ENCODE data around the gene UMODL1. TPM values are rescaled to one million over a fixed set of nuclear protein-coding genes. Genes with fewer than 3 reads are reported as not detected.

Gene UMODL1
- total and polyA plus RNA-seq, 10 of the 15 experiments (the other 5 are each of a cell fraction or from before 2014, with no cell fraction given) = 0.01 to 0.11 (median 0.03) TPM; not detected in 5

DNA sequence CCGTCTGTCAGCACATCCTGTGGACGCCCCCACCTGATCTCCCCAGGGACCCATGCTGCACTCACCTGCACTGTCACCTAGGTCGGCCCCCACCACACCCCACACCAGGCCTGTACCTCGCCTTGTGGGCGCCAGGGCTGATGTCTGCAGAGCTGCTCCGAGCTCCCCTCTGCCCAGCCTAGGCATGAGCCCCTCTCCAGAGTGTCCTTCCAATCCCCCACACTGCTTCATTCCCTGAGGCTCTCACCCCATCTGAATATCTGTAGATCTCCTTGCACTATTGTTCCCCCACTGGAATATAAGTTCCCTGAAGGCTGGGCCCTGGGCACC lies 12.2 kb downstream of the UMODL1 start:
- no peak overlapping the region for H3K9ac ChIP-seq (ENCODE audit: control insufficient read depth, insufficient read depth, low read length)
- ChIA-PET POLR2A (no interaction called here), SMC1A (ENCODE audit: uncharacterized antibody, unreplicated experiment) (interaction anchor here (0.9 to 1.6 kb wide), 2 partner anchors 14 to 172 kb away, joined by 3 to 4 read pairs; no protein-coding TSS in a partner anchor), RAD21 (ENCODE audit: unreplicated experiment) (no interaction called here), CTCF (no interaction called here)
- H4K20me1 ChIP-seq (ENCODE audit: control insufficient read depth, insufficient read depth) = no peaks in the 10 kb centered on the region
- no peak overlapping the region for H2AFZ ChIP-seq (ENCODE audit: control insufficient read depth, low read depth, low read length)
- H3K9me3 ChIP-seq (replicated peaks; ENCODE audit: control insufficient read depth, insufficient read depth, low read length) = no peaks in the 10 kb centered on the region
- WGBS (ENCODE audit: insufficient coverage, insufficient replicate concordance, low lambda C conversion rate, missing lambda C conversion rate) = 29% methylated on average over 6 of the region's 6 CpGs
- no peak overlapping the region for H3K4me2 ChIP-seq (ENCODE audit: control insufficient read depth, insufficient read depth)
- no peaks in the 10 kb centered on the region for H3K79me2 ChIP-seq (ENCODE audit: control insufficient read depth, insufficient read depth, low read length)
- no TSS peak for BruUV-seq (replicated peaks)
- in situ Hi-C loops (cut with MboI) = no loop called here
- peaks cover 19% of the 10 kb centered on the region for H3K4me1 ChIP-seq (ENCODE audit: control insufficient read depth, insufficient read depth, low read length)
- intact Hi-C loops (cut with micrococcal nuclease; ENCODE audit: unreplicated experiment) = no loop called here
- ATAC-seq (no peak), FAIRE-seq (no peak), DNase-seq (ENCODE audit: low read depth, low spot score) (no peak)
- no peak for TF ChIP-seq ZZZ3 (IDR thresholded peaks at IDR 0.05; ENCODE audit: control insufficient read depth, insufficient read length, low read depth)
- no peak for TF ChIP-seq PAX8 (IDR thresholded peaks at IDR 0.05)
- TF ChIP-seq SREBF1 (IDR thresholded peaks at IDR 0.05; ENCODE audit: low read length) = no peak
- no peak for TF ChIP-seq SIX5 (IDR thresholded peaks at IDR 0.05; ENCODE audit: low read depth, low read length, severe bottlenecking)
- TF ChIP-seq SMAD5 (IDR thresholded peaks at IDR 0.05; ENCODE audit: low read depth) = no peak
- TF ChIP-seq MXI1 (IDR thresholded peaks at IDR 0.05; ENCODE audit: low read depth, low read length) = no peak
- TF ChIP-seq EP300 (IDR thresholded peaks at IDR 0.05; ENCODE audit: borderline replicate concordance in 1 of 2, control insufficient read depth in 1 of 2, low read depth in 2 of 2, low read length in 2 of 2) = no peak
- no peak for TF ChIP-seq BHLHE40 (IDR thresholded peaks at IDR 0.05; ENCODE audit: borderline replicate concordance in 1 of 2, low read depth in 2 of 2, low read length in 1 of 2)
- H3K36me3 ChIP-seq (ENCODE audit: control insufficient read depth in 2 of 2, insufficient read depth in 2 of 2, low read length in 1 of 2) = no peaks in the 10 kb centered on the region
- no peak overlapping the region for H3K27ac ChIP-seq (ENCODE audit: control insufficient read depth, insufficient read depth)
- H3K4me3 ChIP-seq = no peak overlapping the region
- H3K27me3 ChIP-seq (replicated peaks in 1 of 2; ENCODE audit: control insufficient read depth in 2 of 2, insufficient read depth in 2 of 2, low read length in 1 of 2) = no peaks in the 10 kb centered on the region

GRCh38 chr21:42084079-42084478 lies 13.0 kb downstream of the UMODL1 start:
- H3K27me3 ChIP-seq (replicated peaks in 1 of 2; ENCODE audit: control insufficient read depth in 2 of 2, insufficient read depth in 2 of 2, low read length in 1 of 2) = no peaks in the 10 kb centered on the region
- no peaks in the 10 kb centered on the region for H3K9me3 ChIP-seq (replicated peaks; ENCODE audit: control insufficient read depth, insufficient read depth, low read length)
- TF ChIP-seq, protein P1, sequence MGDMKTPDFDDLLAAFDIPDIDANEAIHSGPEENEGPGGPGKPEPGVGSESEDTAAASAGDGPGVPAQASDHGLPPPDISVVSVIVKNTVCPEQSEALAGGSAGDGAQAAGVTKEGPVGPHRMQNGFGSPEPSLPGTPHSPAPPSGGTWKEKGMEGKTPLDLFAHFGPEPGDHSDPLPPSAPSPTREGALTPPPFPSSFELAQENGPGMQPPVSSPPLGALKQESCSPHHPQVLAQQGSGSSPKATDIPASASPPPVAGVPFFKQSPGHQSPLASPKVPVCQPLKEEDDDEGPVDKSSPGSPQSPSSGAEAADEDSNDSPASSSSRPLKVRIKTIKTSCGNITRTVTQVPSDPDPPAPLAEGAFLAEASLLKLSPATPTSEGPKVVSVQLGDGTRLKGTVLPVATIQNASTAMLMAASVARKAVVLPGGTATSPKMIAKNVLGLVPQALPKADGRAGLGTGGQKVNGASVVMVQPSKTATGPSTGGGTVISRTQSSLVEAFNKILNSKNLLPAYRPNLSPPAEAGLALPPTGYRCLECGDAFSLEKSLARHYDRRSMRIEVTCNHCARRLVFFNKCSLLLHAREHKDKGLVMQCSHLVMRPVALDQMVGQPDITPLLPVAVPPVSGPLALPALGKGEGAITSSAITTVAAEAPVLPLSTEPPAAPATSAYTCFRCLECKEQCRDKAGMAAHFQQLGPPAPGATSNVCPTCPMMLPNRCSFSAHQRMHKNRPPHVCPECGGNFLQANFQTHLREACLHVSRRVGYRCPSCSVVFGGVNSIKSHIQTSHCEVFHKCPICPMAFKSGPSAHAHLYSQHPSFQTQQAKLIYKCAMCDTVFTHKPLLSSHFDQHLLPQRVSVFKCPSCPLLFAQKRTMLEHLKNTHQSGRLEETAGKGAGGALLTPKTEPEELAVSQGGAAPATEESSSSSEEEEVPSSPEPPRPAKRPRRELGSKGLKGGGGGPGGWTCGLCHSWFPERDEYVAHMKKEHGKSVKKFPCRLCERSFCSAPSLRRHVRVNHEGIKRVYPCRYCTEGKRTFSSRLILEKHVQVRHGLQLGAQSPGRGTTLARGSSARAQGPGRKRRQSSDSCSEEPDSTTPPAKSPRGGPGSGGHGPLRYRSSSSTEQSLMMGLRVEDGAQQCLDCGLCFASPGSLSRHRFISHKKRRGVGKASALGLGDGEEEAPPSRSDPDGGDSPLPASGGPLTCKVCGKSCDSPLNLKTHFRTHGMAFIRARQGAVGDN (IDR thresholded peaks at IDR 0.05) = no peak
- TF ChIP-seq BCLAF1 (IDR thresholded peaks at IDR 0.05) (no peak), TCF3 (IDR thresholded peaks at IDR 0.05; ENCODE audit: borderline replicate concordance, insufficient read depth, low read depth, low read length) (no peak)
- ATAC-seq = no peak
- no peak overlapping the region for H3K4me3 ChIP-seq
- ChIA-PET CTCF (no interaction called here), SMC1A (ENCODE audit: uncharacterized antibody, unreplicated experiment) (no interaction called here), POLR2A (no interaction called here), RAD21 (ENCODE audit: unreplicated experiment) (no interaction called here)
- WGBS (ENCODE audit: insufficient coverage, insufficient replicate concordance, low lambda C conversion rate, missing lambda C conversion rate) = 58% methylated on average over 12 of the region's 12 CpGs
- peaks cover 12% of the 10 kb centered on the region for H3K4me1 ChIP-seq (ENCODE audit: control insufficient read depth, insufficient read depth, low read length)
- H4K20me1 ChIP-seq (ENCODE audit: control insufficient read depth, insufficient read depth) = no peaks in the 10 kb centered on the region
- no peak overlapping the region for H2AFZ ChIP-seq (ENCODE audit: control insufficient read depth, low read depth, low read length)
- in situ Hi-C loops (cut with MboI) = no loop called here
- no peak for FAIRE-seq
- H3K4me2 ChIP-seq (ENCODE audit: control insufficient read depth, insufficient read depth) = no peak overlapping the region
- no peaks in the 10 kb centered on the region for H3K79me2 ChIP-seq (ENCODE audit: control insufficient read depth, insufficient read depth, low read length)
- DNase-seq (ENCODE audit: low read depth, low spot score) = no peak
- intact Hi-C loops (cut with micrococcal nuclease; ENCODE audit: unreplicated experiment) = no loop called here
- no peak overlapping the region for H3K9ac ChIP-seq (ENCODE audit: control insufficient read depth, insufficient read depth, low read length)
- H3K36me3 ChIP-seq (ENCODE audit: control insufficient read depth in 2 of 2, insufficient read depth in 2 of 2, low read length in 1 of 2) = no peaks in the 10 kb centered on the region
- no TSS peak for BruUV-seq (replicated peaks)
- no peak overlapping the region for H3K27ac ChIP-seq (ENCODE audit: control insufficient read depth, insufficient read depth)

All from GM12878 (cell line).